Measurements from ENCODE around the gene DPP7.

Gene DPP7

GRCh38 chr9:137115394-137116026 lies 977 bp upstream of the DPP7 start:
- no peak for TF ChIP-seq CTCF (conservative IDR thresholded peaks at IDR 0.05; ENCODE audit: low read length)
- H3K4me3 ChIP-seq (ENCODE audit: low read length) = no peak overlapping the region

GRCh38 chr9:137114220-137114612 lies 317 bp downstream of the DPP7 start:
- TF ChIP-seq CTCF (conservative IDR thresholded peaks at IDR 0.05; ENCODE audit: low read length) = no peak
- DNase-seq (ENCODE audit: low read depth) = no peak
- peak overlapping the region; percentile 57 for H3K4me3 ChIP-seq (ENCODE audit: low read length)

More at GRCh38 chr9:137115394-137116026, 977 bp upstream of the DPP7 start:
- no peak for DNase-seq (ENCODE audit: low read depth)

GRCh38 chr9:137113385-137114159 lies 961 bp downstream of the DPP7 start:
- peak overlapping the region; percentile 45 for H3K4me3 ChIP-seq (ENCODE audit: low read length)
- peak; percentile 14 for DNase-seq (ENCODE audit: low read depth)
- TF ChIP-seq CTCF (conservative IDR thresholded peaks at IDR 0.05; ENCODE audit: low read length) = no peak

GRCh38 chr9:137112564-137113384 lies 1.8 kb downstream of the DPP7 start:
- DNase-seq (ENCODE audit: low read depth) = no peak
- no peak overlapping the region for H3K4me3 ChIP-seq (ENCODE audit: low read length)
- no peak for TF ChIP-seq CTCF (conservative IDR thresholded peaks at IDR 0.05; ENCODE audit: low read length)

- no peak overlapping the region for H3K4me3 ChIP-seq (ENCODE audit: low read length)
- TF ChIP-seq CTCF (conservative IDR thresholded peaks at IDR 0.05; ENCODE audit: low read length) = no peak
- DNase-seq (ENCODE audit: low read depth) = no peak
Observed at GRCh38 chr9:137111788-137112563, 2.6 kb downstream of the DPP7 start.

GRCh38 chr9:137110911-137111787 lies 3.4 kb downstream of the DPP7 start:
- no peak for DNase-seq (ENCODE audit: low read depth)
- no peak for TF ChIP-seq CTCF (conservative IDR thresholded peaks at IDR 0.05; ENCODE audit: low read length)
- H3K4me3 ChIP-seq (ENCODE audit: low read length) = no peak overlapping the region

Data from AG10803 (cell line).